Left lung (tissue), 10 donors: ENCODE data around the gene NT5C. TPM values are rescaled to one million over a fixed set of nuclear protein-coding genes. Genes with fewer than 3 reads are reported as not detected.
"Not testable (repeated sequence)": the region's sequence is repeated elsewhere in the genome, so short reads cannot be mapped to it uniquely, and the experiment has no call there.

Source experiments
- ATAC-seq: fragments of 200-7000 bp; cut with Tn5 transposase; one replicate; pipeline ENCODE4 v1.9.1; 2020; ENCODE audit warnings: moderate library complexity
- DNase-seq, 4 donors: peaks; one replicate each; pipeline ENCODE4 v3.0.0-alpha.2; 2013 to 2020
- H3K27ac ChIP-seq, 2 donors: fragments of 200-600 bp; sonication (generic) in 1 of 2; one replicate each; pipeline versions ENCODE4 v1.5.0 to v1.8.0; 2020 to 2021
- H3K27me3 ChIP-seq, 2 donors: fragments of 200-600 bp; sonication (generic) in 1 of 2; one replicate each; pipeline versions ENCODE4 v1.5.0 to v1.8.0; 2020 to 2021
- H3K36me3 ChIP-seq, 2 donors: fragments of 200-600 bp; sonication (generic) in 1 of 2; one replicate each; pipeline versions ENCODE4 v1.5.0 to v1.8.0; 2020 to 2021
- H3K4me1 ChIP-seq, 2 donors: fragments of 200-600 bp; one replicate each; pipeline ENCODE4 v1.8.0; 2021
- H3K4me3 ChIP-seq, 2 donors: fragments of 200-600 bp; sonication (generic) in 1 of 2; one replicate each; pipeline versions ENCODE4 v1.5.0 to v1.8.0; 2020 to 2021; ENCODE audit warnings: mild to moderate bottlenecking in 1 of 2
- H3K9me3 ChIP-seq, 2 donors: fragments of 200-600 bp; sonication (generic) in 1 of 2; one replicate each; pipeline versions ENCODE4 v1.5.0 to v1.8.0; 2020 to 2021
- CTCF ChIP-seq, 2 donors: fragments of 200-600 bp; sonication (generic) in 1 of 2; IDR thresholded peaks; one replicate each; pipeline versions ENCODE4 v1.5.0 to v1.8.0; 2021; ENCODE audit warnings: antibody characterized with exemption in 2 of 2
- intact Hi-C, 2 donors: fragments of 100-400 bp; cut with DNase I; formaldehyde crosslinking; loops; one replicate each; pipeline versions ENCODE4 v1.11.2 to v1.14.2; 2022
- polyA plus RNA-seq, 6 donors: library from polyadenylated mRNA; unstranded; fragments of 120-200 nt; gene quantifications; one replicate each; pipeline ENCODE4 v1.2.1, GENCODE V29; 2013; ENCODE audit not compliant: insufficient read length in 6 of 6
- total RNA-seq, 2 donors: library from RNA; stranded (reverse); fragmentation: NEBNext Ultra II Directional; extraction: Animal tissue kit (Norgen Biotek cat#: 25700); gene quantifications; one replicate each; pipeline ENCODE4 v1.2.1, GENCODE V29; 2021
- donor health status: DM: no; HTN: yes; CAD: no.
- donor health status: DM: no; HTN: no; CAD: no.

The NT5C gene
- total and polyA plus RNA-seq, 8 donors, result 26.0 to 56.2 (median 42.8) TPM

GRCh38 chr17:75160211-75160610 lies 28.7 kb upstream of the NT5C start:
- Histone ChIP-seq H3K4me1 (peaks cover 0 to under 1% of the 10 kb centered on the region in 2 donors), H3K4me3 (no peak overlapping the region), H3K9me3 (no peaks in the 10 kb centered on the region), H3K27me3 (no peaks in the 10 kb centered on the region), H3K36me3 (peaks cover 0 to 20% of the 10 kb centered on the region in 2 donors), H3K27ac (no peak overlapping the region)
- no peak for TF ChIP-seq CTCF (IDR thresholded peaks at IDR 0.05)
- intact Hi-C loops, result no loop called here
- no peak for ATAC-seq
- no peak for DNase-seq

DNA sequence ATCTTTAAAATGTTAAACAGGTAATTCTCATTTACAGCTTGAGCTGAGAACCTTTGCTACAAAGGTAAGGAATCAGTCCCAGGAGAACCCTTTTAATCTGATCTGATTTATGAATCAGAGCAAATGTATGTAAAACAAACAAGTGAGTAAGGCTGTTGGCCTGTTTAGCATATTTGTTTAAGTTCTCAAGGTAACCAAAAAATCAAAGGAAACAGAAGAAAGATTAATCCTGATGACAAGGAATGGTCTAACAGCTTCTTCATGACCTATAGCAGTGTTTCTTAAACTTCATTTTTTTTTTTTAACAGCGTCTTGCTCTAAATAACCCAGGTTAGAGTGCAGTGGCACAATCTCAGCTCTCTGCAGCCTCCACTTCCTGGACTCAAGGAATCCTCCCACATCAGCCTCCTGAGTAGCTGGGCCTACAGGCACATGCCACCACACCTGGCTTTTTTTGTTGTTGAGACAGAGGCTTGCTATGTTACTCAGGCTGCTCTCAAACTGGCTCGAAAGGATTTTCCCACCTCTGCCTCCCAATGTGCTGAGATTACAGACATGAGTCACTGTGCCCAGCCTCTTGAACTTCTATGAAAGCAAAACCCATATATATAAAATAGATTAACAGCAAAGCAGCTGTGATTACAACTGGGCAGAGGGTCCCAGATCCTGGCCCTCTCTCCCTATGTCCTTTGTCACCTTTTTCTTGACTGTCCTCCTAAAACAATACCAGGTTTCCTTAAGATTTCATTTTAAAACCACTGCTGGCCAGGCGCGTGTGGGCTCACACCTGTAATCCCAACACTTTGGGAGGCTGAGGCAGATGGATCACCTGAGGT lies 27.9 kb upstream of the NT5C start:
- peaks cover 0 to 12% of the 10 kb centered on the region in 2 donors for H3K36me3 ChIP-seq
- ATAC-seq (peak; percentile 18), DNase-seq (no peak)
- peaks cover 3 to 6% of the 10 kb centered on the region in 2 donors for H3K4me1 ChIP-seq
- H3K9me3 ChIP-seq, result no peaks in the 10 kb centered on the region
- TF ChIP-seq CTCF (IDR thresholded peaks at IDR 0.05), result no peak
- no peak overlapping the region for H3K4me3 ChIP-seq
- no peaks in the 10 kb centered on the region for H3K27me3 ChIP-seq
- H3K27ac ChIP-seq, result no peak overlapping the region
- intact Hi-C loops, result no loop called here

GRCh38 chr17:75158480-75158879 lies 26.9 kb upstream of the NT5C start:
- H3K27me3 ChIP-seq, H3K36me3 ChIP-seq, ATAC-seq, H3K27ac ChIP-seq, DNase-seq, H3K4me3 ChIP-seq, intact Hi-C loops, H3K9me3 ChIP-seq: not testable (repeated sequence)
- peaks cover 3 to 11% of the 10 kb centered on the region in 2 donors for H3K4me1 ChIP-seq

DNA sequence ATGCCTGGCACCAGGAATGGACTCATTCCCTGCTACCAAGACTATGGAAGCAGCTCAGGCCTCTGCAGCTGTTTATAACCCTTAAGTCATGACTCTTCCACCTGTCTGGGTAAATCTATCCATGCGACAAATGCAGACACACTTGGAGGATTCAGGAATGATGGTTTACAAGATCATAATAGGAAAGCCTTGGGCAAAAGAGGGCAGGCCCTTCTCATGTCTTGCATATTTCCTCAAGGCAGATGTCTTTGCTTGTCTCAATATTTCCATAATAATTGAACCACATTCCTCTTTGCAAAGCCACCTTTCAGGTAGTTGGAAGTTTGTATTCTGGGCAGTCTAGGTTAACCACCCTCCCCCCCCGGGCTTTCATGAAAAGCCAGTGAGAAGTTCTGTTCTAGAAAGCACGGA lies 23.7 kb upstream of the NT5C start:
- DNase-seq (peak in 1 of 4 donors; percentile 2), ATAC-seq (no peak)
- H3K27me3 ChIP-seq, result no peaks in the 10 kb centered on the region
- H3K9me3 ChIP-seq, result no peaks in the 10 kb centered on the region
- TF ChIP-seq CTCF (IDR thresholded peaks at IDR 0.05), result no peak
- no peaks in the 10 kb centered on the region for H3K36me3 ChIP-seq
- no peak overlapping the region for H3K4me3 ChIP-seq
- intact Hi-C loops, result no loop called here
- peak overlapping the region in 1 of 2 donors; percentile 87 for H3K27ac ChIP-seq
- H3K4me1 ChIP-seq, result peaks cover 10 to 26% of the 10 kb centered on the region in 2 donors

DNA sequence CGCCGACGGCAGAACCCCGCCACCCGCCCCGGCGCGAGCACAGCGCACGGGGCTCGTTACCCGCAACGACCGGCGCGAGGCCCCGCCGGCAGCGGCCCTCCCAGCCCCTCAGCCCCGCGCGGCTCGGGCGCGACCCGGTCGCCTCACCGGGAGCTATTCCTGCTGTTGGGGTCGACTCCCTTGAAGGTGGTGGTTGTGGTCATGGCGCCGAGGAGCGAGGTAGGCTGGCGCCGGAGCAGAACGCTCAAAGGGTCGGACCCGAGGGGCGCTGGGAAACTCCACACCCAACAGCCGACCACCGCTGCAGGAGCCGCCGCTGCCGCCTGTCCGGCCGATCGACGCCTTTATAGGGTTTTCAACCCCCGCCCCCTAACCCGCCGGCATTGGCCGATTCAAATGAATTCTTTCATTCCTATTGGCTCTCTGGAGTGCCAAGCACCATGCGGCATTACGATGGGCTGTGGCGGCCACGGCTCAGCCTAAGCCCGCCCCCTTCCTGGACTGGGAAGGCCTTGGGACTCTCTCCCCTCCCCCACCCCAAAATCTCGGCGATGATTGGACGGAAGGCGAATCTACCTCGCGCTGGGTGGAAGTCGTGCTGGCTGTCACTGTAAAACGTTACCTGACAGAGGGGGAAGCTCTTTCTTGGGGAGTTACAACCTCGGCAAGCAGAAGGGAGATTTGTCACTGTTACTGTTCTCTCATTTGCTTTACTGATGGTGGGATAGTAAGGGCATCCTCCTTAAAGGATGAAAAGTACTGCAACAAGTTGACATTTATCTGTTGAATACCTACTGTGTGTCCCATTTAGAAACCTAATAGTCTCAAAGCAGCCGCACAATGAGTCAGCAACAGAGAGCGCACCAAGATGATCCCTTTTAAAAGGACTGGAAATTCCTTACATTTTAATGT lies 22.9 kb upstream of the NT5C start, which contains the start of gene JPT1:
Gene JPT1, minus strand, starts transcription at position 318 of the 912 bp plus-strand sequence. Its CDS starts 115 bp downstream, at position 203.
- ATAC-seq, result peak; percentile 99
- Histone ChIP-seq H3K36me3 (no peaks in the 10 kb centered on the region), H3K27ac (peak within 1 kb of the TSS; percentile 35 to 87), H3K4me3 (peak within 1 kb of the TSS; percentile 55 to 93), H3K9me3 (no peaks in the 10 kb centered on the region), H3K27me3 (no peaks in the 10 kb centered on the region), H3K4me1 (peaks cover 10 to 26% of the 10 kb centered on the region in 2 donors)
- TF ChIP-seq CTCF (IDR thresholded peaks at IDR 0.05), result no peak
- peak; percentile 95 to 99 (median 97) for DNase-seq
- intact Hi-C loops, result no loop called here
